Measurements from ENCODE around the gene DIS3. TPM values are rescaled to one million over a fixed set of nuclear protein-coding genes. Genes with fewer than 3 reads are reported as not detected.

Gene DIS3
- total and polyA plus RNA-seq, 9 of the 15 experiments (the other 6 are each of a cell fraction or from before 2014, with no cell fraction given), result 6.0 to 48.9 (median 34.2) TPM

GRCh38 chr13:72781451-72782439 is at the start of gene DIS3, which contains the start of gene PIBF1 (continued):
- TF ChIP-seq SMAD3 (CRISPR knock-in tag; conservative IDR thresholded peaks at IDR 0.05), result no peak
- no peak for TF ChIP-seq SLC30A9 (CRISPR knock-in tag; IDR thresholded peaks at IDR 0.05)
- TF ChIP-seq CC2D1A (IDR thresholded peaks at IDR 0.05), result no peak
- no peak for TF ChIP-seq BRD4 (IDR thresholded peaks at IDR 0.05)
- TF ChIP-seq MGA (IDR thresholded peaks at IDR 0.05), result peak; percentile 21; the same call in 1 of the 2 replicates
- peak; percentile 35; the same call in 1 of the 2 replicates for TF ChIP-seq PML (IDR thresholded peaks at IDR 0.05; ENCODE audit: low read length)
- no peak for TF ChIP-seq JUNB (CRISPR knock-in tag; conservative IDR thresholded peaks at IDR 0.05)
- TF ChIP-seq SOX6 (IDR thresholded peaks at IDR 0.05), result no peak
- peak; percentile 95 for TF ChIP-seq GABPA (tag; conservative IDR thresholded peaks at IDR 0.05; ENCODE audit: low read depth)
- no peak for TF ChIP-seq ZNF224 (CRISPR knock-in tag; IDR thresholded peaks at IDR 0.05)
- no peak for TF ChIP-seq DACH1 (IDR thresholded peaks at IDR 0.05; ENCODE audit: partially characterized antibody)
- TF ChIP-seq ZNF644 (tag; IDR thresholded peaks at IDR 0.05; ENCODE audit: low read depth), result no peak
- no peak for TF ChIP-seq ZNF324 (CRISPR knock-in tag; IDR thresholded peaks at IDR 0.05)
- TF ChIP-seq ZNF263 (CRISPR knock-in tag; IDR thresholded peaks at IDR 0.05; ENCODE audit: borderline replicate concordance), result no peak
